Liver (tissue), 9 donors: Measurements from ENCODE around the gene IL22RA1. TPM values are rescaled to one million over a fixed set of nuclear protein-coding genes. Genes with fewer than 3 reads are reported as not detected.

ENCODE experiments used
- DNase-seq: peaks from one replicate; pipeline ENCODE4 v3.0.0-alpha.2; 2017; ENCODE audit warnings: low spot score
- H3K27ac ChIP-seq, 2 donors: one replicate each; pipeline ENCODE4 v1.7.0; 2013; ENCODE audit warnings: inconsistent platforms in 2 of 2, low read length in 2 of 2, control low read depth in 1 of 2, low read depth in 1 of 2, mild to moderate bottlenecking in 1 of 2
- H3K27me3 ChIP-seq, 4 donors: one replicate each; pipeline versions ENCODE4 v1.6.1 to v1.7.0; 2013; ENCODE audit warnings: low read length in 3 of 4, inconsistent platforms in 1 of 4, mild to moderate bottlenecking in 1 of 4, moderate library complexity in 1 of 4; ENCODE audit not compliant: control insufficient read depth in 4 of 4, insufficient read depth in 4 of 4
- H3K36me3 ChIP-seq, 4 donors: one replicate each; pipeline versions ENCODE4 v1.6.1 to v1.7.0; 2013; ENCODE audit warnings: low read length in 3 of 4, mild to moderate bottlenecking in 3 of 4, low read depth in 1 of 4, moderate library complexity in 1 of 4; ENCODE audit not compliant: control insufficient read depth in 4 of 4, insufficient read depth in 3 of 4
- H3K4me1 ChIP-seq, 4 donors: one replicate each; pipeline versions ENCODE4 v1.6.1 to v1.7.0; 2013; ENCODE audit warnings: low read length in 3 of 4, mild to moderate bottlenecking in 3 of 4, moderate library complexity in 1 of 4; ENCODE audit not compliant: control insufficient read depth in 4 of 4, insufficient read depth in 4 of 4
- H3K4me3 ChIP-seq, 3 donors: one replicate each; pipeline versions ENCODE4 v1.6.1 to v1.7.0; 2013; ENCODE audit warnings: low read length in 3 of 3, control low read depth in 1 of 3, low read depth in 1 of 3, mild to moderate bottlenecking in 1 of 3
- H3K9ac ChIP-seq, 2 donors: one replicate each; pipeline ENCODE4 v1.7.0; 2013; ENCODE audit warnings: low read length in 2 of 2, mild to moderate bottlenecking in 2 of 2, moderate library complexity in 2 of 2, control low read depth in 1 of 2, low read depth in 1 of 2
- H3K9me3 ChIP-seq, 4 donors: one replicate each; pipeline versions ENCODE4 v1.6.1 to v1.7.0; 2013; ENCODE audit warnings: low read length in 3 of 4; ENCODE audit not compliant: control insufficient read depth in 4 of 4
- ATF3 ChIP-seq: IDR thresholded peaks from 2 replicates; pipeline ENCODE4 v1.6.1; 2016; ENCODE audit warnings: antibody characterized with exemption
- EGR1 ChIP-seq, 2 donors: IDR thresholded peaks; 2 replicates each; pipeline ENCODE4 v1.6.1; 2016 to 2018; ENCODE audit warnings: antibody characterized with exemption in 2 of 2, low read depth in 2 of 2
- FOXA1 ChIP-seq: IDR thresholded peaks from 2 replicates; pipeline ENCODE4 v1.6.1; 2016; ENCODE audit warnings: antibody characterized with exemption
- FOXA2 ChIP-seq: IDR thresholded peaks from 2 replicates; pipeline ENCODE4 v1.6.1; 2016; ENCODE audit warnings: antibody characterized with exemption
- HNF4A ChIP-seq, 2 donors: conservative IDR thresholded peaks; 2 replicates each; pipeline ENCODE4 v1.6.1; 2016; ENCODE audit warnings: antibody characterized with exemption in 2 of 2, mild to moderate bottlenecking in 2 of 2
- HNF4G ChIP-seq: IDR thresholded peaks from 2 replicates; pipeline ENCODE4 v1.6.1; 2016; ENCODE audit warnings: antibody characterized with exemption
- MAX ChIP-seq: IDR thresholded peaks from 2 replicates; pipeline ENCODE4 v1.6.1; 2016; ENCODE audit warnings: antibody characterized with exemption
- NR2F2 ChIP-seq: IDR thresholded peaks from 2 replicates; pipeline ENCODE4 v1.6.1; 2016; ENCODE audit warnings: antibody characterized with exemption
- REST ChIP-seq: IDR thresholded peaks from 2 replicates; pipeline ENCODE4 v1.6.1; 2016; ENCODE audit warnings: antibody characterized with exemption, mild to moderate bottlenecking
- RXRA ChIP-seq, 2 donors: IDR thresholded peaks; 2 replicates each; pipeline ENCODE4 v1.6.1; 2017 to 2018; ENCODE audit warnings: antibody characterized with exemption in 2 of 2, mild to moderate bottlenecking in 1 of 2
- SP1 ChIP-seq: IDR thresholded peaks from 2 replicates; pipeline ENCODE4 v1.6.1; 2018; ENCODE audit warnings: antibody characterized with exemption, mild to moderate bottlenecking
- YY1 ChIP-seq: IDR thresholded peaks from 2 replicates; pipeline ENCODE4 v1.6.1; 2016; ENCODE audit warnings: antibody characterized with exemption, mild to moderate bottlenecking
- ZBTB33 ChIP-seq: IDR thresholded peaks from 2 replicates; pipeline ENCODE4 v1.6.1; 2016; ENCODE audit warnings: antibody characterized with exemption
- whole genome bisulfite sequencing: extraction: QIAGEN DNeasy Blood & Tissue Kit; methylation state at CpG from one replicate; pipeline ENCODE4 v1.1.7; 2013; 5-methylcytosine and 5-hydroxymethylcytosine counted together
- polyA plus RNA-seq, 2 donors: library from polyadenylated mRNA; stranded (reverse) in 1 of 2; unstranded in 1 of 2; fragments of 200-250 nt in 1 of 2; fragments of >200 nt in 1 of 2; fragmentation: Nextera tagmentation in 1 of 2; extraction: Ambion mirVana in 1 of 2; gene quantifications; one replicate each; pipeline versions ENCODE4 v1.2.1 to v1.2.3, GENCODE V29; 2013 to 2015
- total RNA-seq, 2 donors: library from RNA; depleted of rRNA; stranded (reverse); fragments of >200 nt; gene quantifications; one replicate each; pipeline ENCODE4 v1.2.3, GENCODE V29; 2014
- donor health status: healthy.
- donor health status: healthy.
- donor health status: healthy.
- donor health status: healthy.
- donor health status: healthy.

Gene IL22RA1
- total and polyA plus RNA-seq, 4 donors: 2.1 to 4.5 (median 3.4) TPM

GRCh38 chr1:24080131-24080530, 62.8 kb downstream of the IL22RA1 start:
- Histone ChIP-seq H3K4me1 (peaks cover 0 to 11% (median 7%) of the 10 kb centered on the region in 4 donors), H3K27ac (no peak overlapping the region), H3K9ac (no peak overlapping the region), H3K36me3 (no peaks in the 10 kb centered on the region), H3K9me3 (no peaks in the 10 kb centered on the region), H3K27me3 (no peaks in the 10 kb centered on the region), H3K4me3 (no peak overlapping the region)
- 60% methylated on average over 10 of the region's 10 CpGs for WGBS
- no peak for DNase-seq
- TF ChIP-seq FOXA1: no peak
- no peak for TF ChIP-seq HNF4A (conservative IDR thresholded peaks at IDR 0.05)
- no peak for TF ChIP-seq REST
- no peak for TF ChIP-seq EGR1 (IDR thresholded peaks at IDR 0.05; ENCODE audit: low read depth in 2 of 2)
- TF ChIP-seq RXRA (IDR thresholded peaks at IDR 0.05): no peak

- Histone ChIP-seq H3K27ac (no peak overlapping the region), H3K9ac (no peak overlapping the region), H3K4me1 (peaks cover 0 to 11% (median 7%) of the 10 kb centered on the region in 4 donors), H3K4me3 (no peak overlapping the region), H3K36me3 (no peaks in the 10 kb centered on the region), H3K9me3 (no peaks in the 10 kb centered on the region), H3K27me3 (no peaks in the 10 kb centered on the region)
- no peak for DNase-seq
- TF ChIP-seq HNF4G: no peak
- TF ChIP-seq EGR1 (IDR thresholded peaks at IDR 0.05; ENCODE audit: low read depth in 2 of 2): no peak
- TF ChIP-seq SP1: no peak
- TF ChIP-seq FOXA2: no peak
- TF ChIP-seq ATF3: no peak
- no peak for TF ChIP-seq MAX
- no peak for TF ChIP-seq REST
- no peak for TF ChIP-seq NR2F2
- no peak for TF ChIP-seq YY1
- TF ChIP-seq FOXA1: no peak
- no peak for TF ChIP-seq RXRA (IDR thresholded peaks at IDR 0.05)
- TF ChIP-seq ZBTB33: no peak
- WGBS: 89% methylated on average over 16 of the region's 16 CpGs
Measured at GRCh38 chr1:24077278-24077978, 65.5 kb downstream of the IL22RA1 start.
